Activated T-helper 9 cell treated with anti-CD3 and anti-CD28 coated beads, Interleukin-2, amount 50 U/mL, for 16 hours (primary cell): ENCODE data around the gene ZNF799.
"Not testable (repeated sequence)": the region's sequence is repeated elsewhere in the genome, so short reads cannot be mapped to it uniquely, and the experiment has no call there.

Experiments used
- DNase-seq: peaks from one replicate; pipeline ENCODE4 v3.0.0-alpha.2; 2020; ENCODE audit warnings: low read depth

Gene ZNF799

GRCh38 chr19:12362236-12362635 is 38.8 kb downstream of the ZNF799 start:
- not testable (repeated sequence) for DNase-seq

- DNase-seq, result no peak
These were observed 47.7 kb downstream of the ZNF799 start for GRCh38 chr19:12353375-12353774.

- no peak for DNase-seq
These were observed 50.2 kb downstream of the ZNF799 start for GRCh38 chr19:12350890-12351197.

- DNase-seq, result no peak
These were observed 50.7 kb downstream of the ZNF799 start for GRCh38 chr19:12350185-12350889.

GRCh38 chr19:12346896-12347295 is 54.2 kb downstream of the ZNF799 start:
- DNase-seq, result no peak

GRCh38 chr19:12345197-12345596 is 55.9 kb downstream of the ZNF799 start:
- DNase-seq, result no peak
